ENCODE results near the gene ARCN1. TPM values are rescaled to one million over a fixed set of nuclear protein-coding genes. Genes with fewer than 3 reads are reported as not detected.

ARCN1 gene
- total RNA-seq, 1 donor from 2014 or later: 161 TPM

DNA sequence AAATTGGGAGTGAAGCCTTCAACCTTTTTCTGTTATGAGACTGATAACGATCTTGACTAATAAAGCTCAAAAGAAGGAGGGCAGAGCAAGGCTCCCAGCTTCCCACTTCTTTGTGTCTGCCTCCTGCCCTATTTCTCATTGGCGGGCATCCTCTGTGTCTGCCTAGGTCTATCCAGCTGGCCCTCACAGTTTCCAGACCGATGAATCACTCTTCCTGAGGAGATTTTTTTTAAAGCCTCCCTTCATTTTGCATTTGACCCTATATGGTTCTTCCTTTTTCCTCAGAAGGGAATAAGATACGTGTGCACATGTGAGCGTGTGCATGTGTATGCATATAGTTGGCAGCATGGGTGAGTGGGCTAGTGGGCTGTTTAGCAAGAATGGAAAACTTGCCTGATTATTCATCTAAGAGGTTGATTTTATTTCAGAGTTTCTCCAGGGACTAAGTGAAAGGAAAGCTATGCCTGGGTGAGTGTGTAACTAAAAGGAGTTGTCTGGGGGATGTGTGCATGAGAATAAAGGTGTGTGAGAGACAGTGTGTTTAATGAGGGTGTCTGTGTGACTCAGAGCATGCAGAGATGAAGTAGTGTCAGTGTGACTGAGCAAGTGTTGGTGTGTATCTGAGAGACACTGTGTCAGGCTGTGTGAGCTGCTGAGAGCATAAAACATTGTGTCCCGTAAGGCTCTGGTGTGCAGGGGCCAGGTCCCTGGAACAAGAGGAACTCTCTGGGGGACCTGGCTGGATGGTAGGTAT is 47.4 kb downstream of the ARCN1 start:
- intact Hi-C loops (cut with micrococcal nuclease): no loop called here

GRCh38 chr11:118620529-118621070 is 48.4 kb downstream of the ARCN1 start:
- intact Hi-C loops (cut with micrococcal nuclease): no loop called here

DNA sequence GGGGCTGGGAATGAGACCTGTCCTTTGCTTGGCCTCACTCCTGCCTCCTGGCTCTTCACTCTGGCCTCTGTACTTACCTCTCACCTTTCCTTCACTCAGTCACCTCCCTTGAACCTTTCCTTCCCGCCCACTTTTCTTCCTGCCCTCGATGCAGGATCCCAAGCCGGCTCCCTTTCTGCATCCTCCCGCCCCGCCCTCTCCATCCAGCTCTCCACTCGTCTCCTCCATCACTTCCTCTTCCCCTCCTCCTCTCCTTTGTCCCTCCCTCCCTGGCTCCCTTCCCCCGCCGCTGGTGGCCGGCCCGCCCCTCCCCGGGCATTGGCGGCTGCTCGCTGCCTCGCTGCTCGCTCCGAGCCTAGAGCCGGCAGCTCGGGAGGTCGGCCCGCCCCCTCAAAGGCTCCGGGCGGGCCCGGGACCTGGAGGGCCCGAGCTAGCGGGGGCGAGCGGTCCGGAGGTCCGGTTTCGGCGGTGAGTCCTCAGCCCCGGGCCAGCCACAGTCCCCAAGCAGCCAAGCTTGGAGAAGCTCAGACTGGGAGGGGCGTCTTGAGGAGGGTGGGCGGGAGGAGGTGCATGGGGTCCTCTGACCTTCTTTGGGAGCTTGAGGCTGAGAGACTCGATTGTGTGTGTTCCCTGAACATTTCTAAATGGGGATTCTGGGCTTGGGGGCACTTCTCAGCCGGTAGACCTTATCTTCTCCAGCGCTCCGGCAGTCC is 49.0 kb downstream of the ARCN1 start:
- intact Hi-C loops (cut with micrococcal nuclease): no loop called here

DNA sequence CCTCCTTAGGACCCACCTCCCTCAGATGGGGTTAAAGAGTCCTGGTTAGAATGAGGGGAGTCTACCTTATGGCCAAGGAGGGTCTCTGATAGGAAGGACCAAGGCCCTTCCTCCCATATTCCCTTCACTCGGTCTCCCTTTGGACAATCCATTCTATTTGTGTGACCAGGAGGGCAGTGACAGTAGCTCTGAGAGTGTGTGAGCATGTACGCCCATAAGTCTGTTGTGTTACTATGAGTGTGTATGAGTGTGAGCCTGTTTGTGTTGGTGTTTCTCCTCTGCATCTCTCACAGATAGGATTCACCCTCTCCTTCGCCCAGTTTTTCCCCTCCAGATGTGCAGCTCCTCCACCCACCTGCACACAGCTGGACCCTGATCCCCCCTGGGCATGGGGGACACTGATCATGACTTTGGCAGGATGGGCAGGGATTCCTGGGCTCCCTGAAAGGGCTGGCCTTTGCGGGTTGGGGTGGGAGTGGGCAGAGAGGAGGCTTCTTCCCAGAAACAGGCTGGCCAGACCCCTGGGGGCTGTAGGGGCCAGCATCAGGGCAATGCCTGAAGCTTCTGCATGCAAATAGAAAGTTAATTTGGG is 49.7 kb downstream of the ARCN1 start:
- intact Hi-C loops (cut with micrococcal nuclease): no loop called here

- intact Hi-C loops (cut with micrococcal nuclease): no loop called here
Observed at GRCh38 chr11:118622376-118623268, 50.4 kb downstream of the ARCN1 start.

DNA sequence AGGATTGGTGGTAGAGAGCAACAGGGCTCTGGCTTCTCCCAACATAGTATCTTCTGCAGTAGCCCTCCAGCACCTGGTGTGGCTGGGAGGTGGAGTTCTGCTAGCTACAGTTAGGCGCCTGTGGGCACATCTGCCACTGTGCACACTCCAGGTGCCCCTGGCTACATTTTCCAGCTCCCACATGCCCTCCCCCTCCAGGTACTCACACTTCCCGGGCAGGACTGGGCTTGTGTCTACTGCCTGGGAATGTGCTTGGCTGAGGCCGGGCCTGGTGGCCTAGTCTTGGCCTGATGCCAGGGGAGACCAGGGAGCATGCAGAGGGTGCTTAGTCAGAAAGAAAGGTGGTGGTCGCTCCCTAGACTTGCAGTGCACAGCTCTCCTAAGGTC is 51.1 kb downstream of the ARCN1 start:
- intact Hi-C loops (cut with micrococcal nuclease): no loop called here

DNA sequence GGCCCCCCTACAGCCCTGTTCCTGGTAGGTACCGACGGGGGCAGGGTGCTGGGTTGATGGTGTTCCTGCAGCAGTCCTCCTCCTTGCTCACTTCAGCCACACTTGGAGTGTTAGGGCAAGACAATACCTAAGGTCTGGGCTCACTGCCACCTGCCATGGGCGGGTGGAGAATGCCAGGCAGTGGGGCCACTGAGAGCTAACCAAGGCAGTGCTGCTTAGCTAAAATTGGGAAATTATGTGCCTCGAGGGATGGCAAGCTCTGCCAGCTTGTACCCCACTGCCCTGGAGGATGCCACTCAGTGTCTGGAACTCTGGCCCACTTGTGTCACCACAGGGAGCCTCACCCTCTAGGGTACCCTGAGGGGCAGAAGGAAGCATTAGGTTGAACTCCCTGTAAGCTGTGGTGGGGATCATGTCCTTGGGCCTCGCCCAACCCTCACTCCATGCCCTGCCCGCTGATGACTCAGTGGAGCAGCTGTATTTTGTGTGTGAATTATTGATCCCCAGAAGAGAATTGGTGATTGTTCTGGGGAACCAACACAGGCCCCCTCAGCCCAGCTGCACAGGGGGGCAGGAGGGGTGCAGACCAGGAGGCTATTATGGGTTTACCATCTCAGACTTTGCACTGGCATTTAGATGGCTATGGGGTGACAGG is 53.0 kb downstream of the ARCN1 start:
- intact Hi-C loops (cut with micrococcal nuclease): no loop called here

DNA sequence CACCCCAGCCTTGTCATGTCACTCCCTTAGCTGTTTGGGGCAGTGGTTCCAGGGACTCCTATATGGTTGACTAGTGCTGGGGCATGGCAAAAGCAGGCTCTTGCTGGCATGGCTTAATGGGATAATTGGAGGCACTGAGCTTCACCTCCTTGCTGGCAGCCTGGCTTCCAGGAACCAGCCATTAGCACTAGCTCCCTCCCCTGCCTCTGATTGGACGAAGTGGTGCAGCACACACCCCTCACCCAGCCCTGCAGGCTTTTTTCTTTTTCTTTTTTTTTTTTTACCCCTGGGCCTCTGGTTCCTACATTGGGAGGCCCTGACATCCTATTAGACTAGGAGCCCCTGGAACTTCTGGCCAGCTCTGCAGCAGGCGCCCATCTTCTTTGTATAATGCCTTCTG is 53.8 kb downstream of the ARCN1 start:
- intact Hi-C loops (cut with micrococcal nuclease): no loop called here

DNA sequence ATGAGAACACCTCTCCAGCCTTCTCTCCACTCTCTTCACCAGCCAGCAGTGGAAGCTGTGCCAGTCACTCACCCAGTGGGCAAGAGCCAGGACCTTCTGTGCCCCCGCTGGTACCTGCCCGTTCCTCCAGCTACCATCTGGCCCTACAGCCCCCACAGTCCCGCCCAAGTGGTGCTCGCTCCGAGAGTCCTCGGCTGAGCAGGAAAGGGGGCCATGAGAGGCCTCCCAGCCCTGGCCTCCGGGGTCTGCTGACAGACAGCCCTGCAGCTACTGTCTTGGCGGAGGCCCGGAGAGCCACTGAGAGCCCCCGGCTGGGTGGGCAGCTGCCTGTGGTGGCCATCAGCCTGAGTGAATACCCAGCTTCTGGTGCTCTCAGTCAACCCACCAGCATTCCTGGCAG is 55.4 kb downstream of the ARCN1 start:
- intact Hi-C loops (cut with micrococcal nuclease): no loop called here

GRCh38 chr11:118628031-118628430 is 55.8 kb downstream of the ARCN1 start:
- intact Hi-C loops (cut with micrococcal nuclease): no loop called here

DNA sequence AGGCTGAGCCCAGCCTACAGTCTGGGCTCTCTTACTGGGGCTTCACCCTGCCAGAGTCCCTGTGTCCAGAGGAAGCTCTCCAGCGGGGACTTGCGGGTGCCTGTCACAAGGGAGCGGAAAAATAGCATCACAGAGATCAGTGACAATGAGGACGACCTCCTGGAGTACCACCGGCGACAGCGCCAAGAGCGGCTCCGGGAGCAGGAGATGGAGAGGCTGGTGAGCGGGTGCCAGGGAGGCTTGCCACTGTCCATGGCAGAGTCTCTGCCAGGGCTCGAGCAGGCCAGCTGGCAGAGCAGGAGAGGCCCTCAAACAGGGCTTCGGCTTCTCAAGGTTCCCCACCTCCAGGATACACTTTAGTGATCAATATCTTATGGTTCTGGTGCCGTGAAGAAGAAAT is 56.2 kb downstream of the ARCN1 start:
- intact Hi-C loops (cut with micrococcal nuclease): no loop called here

- intact Hi-C loops (cut with micrococcal nuclease): no loop called here
Observed at GRCh38 chr11:118628861-118629549, 56.8 kb downstream of the ARCN1 start.

- intact Hi-C loops (cut with micrococcal nuclease): no loop called here
Observed at GRCh38 chr11:118629761-118630661, 57.8 kb downstream of the ARCN1 start.

DNA sequence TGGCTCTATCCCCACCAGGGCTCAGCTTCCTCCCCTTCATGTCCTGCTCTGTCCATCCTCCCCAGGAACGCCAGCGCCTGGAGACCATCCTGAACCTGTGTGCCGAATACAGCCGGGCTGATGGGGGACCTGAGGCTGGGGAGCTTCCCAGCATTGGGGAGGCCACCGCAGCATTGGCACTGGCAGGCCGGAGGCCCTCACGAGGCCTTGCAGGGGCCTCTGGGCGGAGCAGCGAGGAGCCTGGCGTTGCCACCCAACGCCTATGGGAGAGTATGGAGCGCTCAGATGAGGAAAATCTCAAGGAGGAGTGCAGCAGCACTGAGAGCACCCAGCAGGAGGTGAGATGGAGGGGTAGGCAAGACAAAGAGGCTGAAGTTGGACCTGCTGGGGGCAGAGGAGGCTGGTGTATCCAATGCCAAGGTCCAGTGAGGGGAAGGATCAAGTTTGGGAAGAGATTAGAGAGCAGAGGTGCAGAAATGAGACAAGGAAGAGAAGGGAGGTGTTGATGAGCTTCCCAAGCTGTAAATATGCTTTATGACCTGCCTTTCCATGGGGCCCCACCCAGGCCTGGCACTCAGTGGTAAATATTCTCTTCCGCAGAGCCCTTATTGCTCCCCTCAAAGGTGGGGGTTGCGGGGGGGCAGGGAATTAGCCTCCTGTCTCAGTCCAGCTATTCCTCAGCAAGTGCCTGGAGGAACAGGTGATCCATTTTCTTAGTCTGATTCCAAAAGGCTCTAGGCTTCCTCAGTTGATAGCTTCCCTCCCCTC is 59.1 kb downstream of the ARCN1 start:
- intact Hi-C loops (cut with micrococcal nuclease): no loop called here

- intact Hi-C loops (cut with micrococcal nuclease): no loop called here
Observed at GRCh38 chr11:118632577-118633318, 60.5 kb downstream of the ARCN1 start.

DNA sequence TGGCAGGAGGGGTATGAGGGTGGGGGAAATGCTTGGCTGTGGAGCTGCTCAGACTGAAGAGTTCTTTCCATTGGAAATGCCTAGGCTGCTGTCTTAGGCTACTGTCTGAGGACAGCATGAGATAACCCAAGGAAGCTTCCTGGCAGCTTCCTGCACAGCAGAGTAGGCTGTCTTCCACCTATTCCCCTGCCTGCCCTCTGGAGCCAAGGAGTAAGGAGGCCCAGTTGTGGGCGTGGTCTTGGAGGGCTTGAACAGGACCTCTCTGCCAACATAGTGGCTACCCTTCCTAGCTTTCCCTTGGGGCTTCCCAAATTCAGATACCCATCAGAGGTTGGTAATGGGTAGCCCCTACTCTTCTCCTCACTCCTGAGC is 61.1 kb downstream of the ARCN1 start:
- intact Hi-C loops (cut with micrococcal nuclease): no loop called here

DNA sequence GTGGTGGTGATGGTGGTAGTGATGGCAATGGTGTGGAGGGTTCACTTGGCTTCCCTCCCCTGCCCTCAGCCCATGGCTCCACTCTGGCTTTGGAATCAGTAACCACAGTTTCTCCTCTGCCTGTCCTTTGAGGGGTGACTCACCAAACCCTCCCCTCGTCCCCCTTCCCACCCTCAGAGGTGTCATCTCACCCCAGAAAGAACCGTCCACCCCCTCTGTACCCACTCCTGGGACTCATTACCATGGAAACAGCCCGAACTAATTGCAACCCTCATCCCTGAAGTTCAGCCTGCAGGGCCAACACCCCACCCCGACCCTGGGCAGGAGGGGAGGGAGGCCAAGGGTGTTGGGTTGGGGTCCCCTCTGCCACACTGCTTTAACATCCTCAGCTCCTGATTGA is 61.8 kb downstream of the ARCN1 start:
- intact Hi-C loops (cut with micrococcal nuclease): no loop called here

All from T-helper 1 cell treated with Interleukin-12 subunit alpha and Interleukin-12 subunit beta and Interleukin-4 antibody, amounts not matched to agents 30 ng/mL and 1 ng/mL, for 36 hours (primary cell).